Measurements from ENCODE around the gene ELMO2.

The ELMO2 gene

GRCh38 chr20:46406200-46406985 is at the start of gene ELMO2:
Gene ELMO2, minus strand, starts transcription at chr20:46406615. Its CDS starts 12,133 bp downstream, at chr20:46394482.
- peak; percentile 83 for ATAC-seq
- Mint-ChIP-seq H3K4me3 (peak within 1 kb of the TSS; percentile 83), H3K27me3 (no peaks in the 10 kb centered on the region), H3K9me3 (no peaks in the 10 kb centered on the region), H3K27ac (peak within 1 kb of the TSS; percentile 89), H3K36me3 (ENCODE audit: low read depth) (no peaks in the 10 kb centered on the region), H3K4me1 (peaks cover 69% of the 10 kb centered on the region)
- DNase-seq: peak; percentile 95

GRCh38 chr20:46455729-46456128 is 49.3 kb upstream of the ELMO2 start:
- Mint-ChIP-seq H3K4me3 (no peak overlapping the region), H3K9me3 (peaks cover 22% of the 10 kb centered on the region), H3K4me1 (no peaks in the 10 kb centered on the region), H3K27me3 (peaks cover 42% of the 10 kb centered on the region), H3K36me3 (ENCODE audit: low read depth) (peaks cover 7% of the 10 kb centered on the region), H3K27ac (no peak overlapping the region)
- DNase-seq (no peak), ATAC-seq (no peak)

GRCh38 chr20:46446851-46447250 is 40.4 kb upstream of the ELMO2 start:
- Mint-ChIP-seq H3K36me3 (ENCODE audit: low read depth) (no peaks in the 10 kb centered on the region), H3K27me3 (peaks cover 12% of the 10 kb centered on the region), H3K27ac (no peak overlapping the region), H3K4me1 (no peaks in the 10 kb centered on the region), H3K9me3 (peaks cover 5% of the 10 kb centered on the region), H3K4me3 (no peak overlapping the region)
- no peak for ATAC-seq
- no peak for DNase-seq

GRCh38 chr20:46439837-46440236 is 33.4 kb upstream of the ELMO2 start:
- Mint-ChIP-seq H3K27me3 (peaks cover 18% of the 10 kb centered on the region), H3K27ac (no peak overlapping the region), H3K9me3 (peaks cover 5% of the 10 kb centered on the region), H3K36me3 (ENCODE audit: low read depth) (no peaks in the 10 kb centered on the region), H3K4me3 (no peak overlapping the region), H3K4me1 (no peaks in the 10 kb centered on the region)
- DNase-seq: no peak
- ATAC-seq: no peak

- H3K27ac Mint-ChIP-seq: no peak overlapping the region
- no peak overlapping the region for H3K4me3 Mint-ChIP-seq
- peaks cover 17% of the 10 kb centered on the region for H3K27me3 Mint-ChIP-seq
- H3K9me3 Mint-ChIP-seq: no peaks in the 10 kb centered on the region
- DNase-seq (no peak), ATAC-seq (no peak)
- H3K4me1 Mint-ChIP-seq: no peaks in the 10 kb centered on the region
- no peaks in the 10 kb centered on the region for H3K36me3 Mint-ChIP-seq (ENCODE audit: low read depth)
Observed at GRCh38 chr20:46438156-46438750, 31.8 kb upstream of the ELMO2 start.

- H3K27ac Mint-ChIP-seq: no peak overlapping the region
- no peaks in the 10 kb centered on the region for H3K4me1 Mint-ChIP-seq
- peaks cover 13% of the 10 kb centered on the region for H3K27me3 Mint-ChIP-seq
- ATAC-seq (no peak), DNase-seq (no peak)
- H3K9me3 Mint-ChIP-seq: no peaks in the 10 kb centered on the region
- no peak overlapping the region for H3K4me3 Mint-ChIP-seq
- H3K36me3 Mint-ChIP-seq (ENCODE audit: low read depth): no peaks in the 10 kb centered on the region
Observed at GRCh38 chr20:46435146-46435545, 28.7 kb upstream of the ELMO2 start.

GRCh38 chr20:46434597-46434996 is 28.2 kb upstream of the ELMO2 start:
- ATAC-seq: no peak
- Mint-ChIP-seq H3K36me3 (ENCODE audit: low read depth) (no peaks in the 10 kb centered on the region), H3K27ac (no peak overlapping the region), H3K9me3 (no peaks in the 10 kb centered on the region), H3K27me3 (peaks cover 18% of the 10 kb centered on the region), H3K4me1 (no peaks in the 10 kb centered on the region), H3K4me3 (no peak overlapping the region)
- no peak for DNase-seq

- peaks cover 24% of the 10 kb centered on the region for H3K27me3 Mint-ChIP-seq
- H3K9me3 Mint-ChIP-seq: no peaks in the 10 kb centered on the region
- no peak overlapping the region for H3K4me3 Mint-ChIP-seq
Observed at GRCh38 chr20:46433051-46433450, 26.6 kb upstream of the ELMO2 start.

GRCh38 chr20:46430921-46431712 is 24.7 kb upstream of the ELMO2 start:
- Mint-ChIP-seq H3K4me3 (no peak overlapping the region), H3K27ac (no peak overlapping the region), H3K4me1 (no peaks in the 10 kb centered on the region), H3K36me3 (ENCODE audit: low read depth) (no peaks in the 10 kb centered on the region), H3K9me3 (no peaks in the 10 kb centered on the region), H3K27me3 (peaks cover 40% of the 10 kb centered on the region)
- no peak for DNase-seq
- ATAC-seq: no peak

More at GRCh38 chr20:46433051-46433450, 26.6 kb upstream of the ELMO2 start:
- ATAC-seq: no peak
- no peaks in the 10 kb centered on the region for H3K4me1 Mint-ChIP-seq
- no peaks in the 10 kb centered on the region for H3K36me3 Mint-ChIP-seq (ENCODE audit: low read depth)
- no peak for DNase-seq
- no peak overlapping the region for H3K27ac Mint-ChIP-seq

- ATAC-seq (no peak), DNase-seq (no peak)
- H3K36me3 Mint-ChIP-seq (ENCODE audit: low read depth): no peaks in the 10 kb centered on the region
- H3K27ac Mint-ChIP-seq: no peak overlapping the region
- no peak overlapping the region for H3K4me3 Mint-ChIP-seq
- H3K27me3 Mint-ChIP-seq: peaks cover 54% of the 10 kb centered on the region
- H3K9me3 Mint-ChIP-seq: no peaks in the 10 kb centered on the region
- no peaks in the 10 kb centered on the region for H3K4me1 Mint-ChIP-seq
Observed at GRCh38 chr20:46427384-46427783, 21.0 kb upstream of the ELMO2 start.

GRCh38 chr20:46423882-46424482 is 17.6 kb upstream of the ELMO2 start:
- DNase-seq: no peak
- no peaks in the 10 kb centered on the region for H3K4me1 Mint-ChIP-seq
- no peak for ATAC-seq
- peaks cover 50% of the 10 kb centered on the region for H3K27me3 Mint-ChIP-seq
- no peak overlapping the region for H3K4me3 Mint-ChIP-seq
- no peaks in the 10 kb centered on the region for H3K36me3 Mint-ChIP-seq (ENCODE audit: low read depth)
- no peaks in the 10 kb centered on the region for H3K9me3 Mint-ChIP-seq
- no peak overlapping the region for H3K27ac Mint-ChIP-seq

- DNase-seq (no peak), ATAC-seq (peak; percentile 33)
- no peaks in the 10 kb centered on the region for H3K9me3 Mint-ChIP-seq
- H3K4me1 Mint-ChIP-seq: no peaks in the 10 kb centered on the region
- no peak overlapping the region for H3K27ac Mint-ChIP-seq
- H3K27me3 Mint-ChIP-seq: peaks cover 51% of the 10 kb centered on the region
- H3K36me3 Mint-ChIP-seq (ENCODE audit: low read depth): no peaks in the 10 kb centered on the region
- no peak overlapping the region for H3K4me3 Mint-ChIP-seq
Observed at GRCh38 chr20:46423342-46423741, 16.9 kb upstream of the ELMO2 start.

- H3K36me3 Mint-ChIP-seq (ENCODE audit: low read depth): no peaks in the 10 kb centered on the region
- H3K27me3 Mint-ChIP-seq: peaks cover 33% of the 10 kb centered on the region
- peaks cover 10% of the 10 kb centered on the region for H3K9me3 Mint-ChIP-seq
- no peaks in the 10 kb centered on the region for H3K4me1 Mint-ChIP-seq
- no peak overlapping the region for H3K27ac Mint-ChIP-seq
- DNase-seq: no peak
- H3K4me3 Mint-ChIP-seq: no peak overlapping the region
- ATAC-seq: no peak
Observed at GRCh38 chr20:46420878-46421277, 14.5 kb upstream of the ELMO2 start.

- H3K27me3 Mint-ChIP-seq: peaks cover 32% of the 10 kb centered on the region
- H3K4me3 Mint-ChIP-seq: no peak overlapping the region
Observed at GRCh38 chr20:46419882-46420281, 13.5 kb upstream of the ELMO2 start.

More at GRCh38 chr20:46419882-46420281, 13.5 kb upstream of the ELMO2 start:
- ATAC-seq (no peak), DNase-seq (no peak)
- Mint-ChIP-seq H3K27ac (no peak overlapping the region), H3K36me3 (ENCODE audit: low read depth) (no peaks in the 10 kb centered on the region), H3K4me1 (no peaks in the 10 kb centered on the region), H3K9me3 (peaks cover 10% of the 10 kb centered on the region)

All from activated naive CD8-positive, alpha-beta T cell treated with anti-CD3 and anti-CD28 coated beads, Interleukin-2, amount 50 U/mL, for 24 hours (primary cell).